Panc1 (cell line): ENCODE measurements around the gene ELAPOR2.

ENCODE experiments used
- POLR2AphosphoS5 ChIP-seq: IDR thresholded peaks from 2 replicates; pipeline ENCODE4 v1.6.1; 2012; ENCODE audit warnings: mild to moderate bottlenecking, low read depth, low read length, moderate library complexity
- SIN3A ChIP-seq: IDR thresholded peaks from 2 replicates; pipeline ENCODE4 v1.6.1; 2012; ENCODE audit warnings: low read depth, mild to moderate bottlenecking, low read length, moderate library complexity, borderline replicate concordance; ENCODE audit not compliant: insufficient read depth
- TCF7L2 ChIP-seq: IDR thresholded peaks from 2 replicates; pipeline ENCODE4 v1.6.1; 2011; ENCODE audit warnings: mild to moderate bottlenecking, low read depth, low read length, inconsistent platforms
- TF ChIP-seq, protein P1 (sequence below), 2 experiments: IDR thresholded peaks; 2 replicates each; pipeline ENCODE4 v1.6.1; 2011 to 2012; ENCODE audit warnings: low read depth in 2 of 2, control low read depth in 1 of 2, low read length in 1 of 2, mild to moderate bottlenecking in 1 of 2, moderate library complexity in 1 of 2; ENCODE audit not compliant: insufficient read depth in 1 of 2
- TF ChIP-seq, protein P2 (sequence below): fragments of 450-650 bp; IDR thresholded peaks from 2 replicates; pipeline ENCODE4 v1.5.1; 2017; ENCODE audit warnings: mild to moderate bottlenecking

DNA sequence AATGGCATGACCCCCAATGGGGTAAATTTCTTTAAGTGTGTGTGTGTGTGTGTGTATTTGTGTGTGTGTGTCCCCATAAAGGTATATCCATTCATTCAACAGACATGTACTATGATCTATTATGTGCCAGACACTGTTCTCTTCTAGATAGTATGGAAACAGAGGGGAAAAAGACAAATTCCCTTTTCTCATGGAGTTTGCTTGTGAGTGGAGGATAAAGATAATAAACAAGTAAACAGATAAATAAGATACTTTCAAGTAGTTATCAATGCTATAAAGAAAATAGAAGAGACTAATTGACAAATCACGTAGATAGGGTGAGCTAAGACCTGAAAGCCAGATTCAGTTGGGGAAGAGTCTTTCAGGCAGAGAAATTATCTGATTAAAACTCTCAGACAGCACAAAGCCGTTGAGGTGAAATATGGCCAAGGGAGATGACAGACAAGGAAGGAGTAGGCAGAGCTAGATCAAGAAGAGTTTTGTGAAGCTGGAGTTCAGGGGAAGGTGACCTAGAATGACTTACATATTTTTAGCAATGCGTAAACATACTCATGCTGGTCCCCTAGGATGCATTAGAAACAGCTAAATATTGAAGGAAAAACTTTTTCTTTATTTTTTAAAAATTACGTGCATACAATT, 47.6 kb upstream of the ELAPOR2 start:
- TF ChIP-seq, protein P1, sequence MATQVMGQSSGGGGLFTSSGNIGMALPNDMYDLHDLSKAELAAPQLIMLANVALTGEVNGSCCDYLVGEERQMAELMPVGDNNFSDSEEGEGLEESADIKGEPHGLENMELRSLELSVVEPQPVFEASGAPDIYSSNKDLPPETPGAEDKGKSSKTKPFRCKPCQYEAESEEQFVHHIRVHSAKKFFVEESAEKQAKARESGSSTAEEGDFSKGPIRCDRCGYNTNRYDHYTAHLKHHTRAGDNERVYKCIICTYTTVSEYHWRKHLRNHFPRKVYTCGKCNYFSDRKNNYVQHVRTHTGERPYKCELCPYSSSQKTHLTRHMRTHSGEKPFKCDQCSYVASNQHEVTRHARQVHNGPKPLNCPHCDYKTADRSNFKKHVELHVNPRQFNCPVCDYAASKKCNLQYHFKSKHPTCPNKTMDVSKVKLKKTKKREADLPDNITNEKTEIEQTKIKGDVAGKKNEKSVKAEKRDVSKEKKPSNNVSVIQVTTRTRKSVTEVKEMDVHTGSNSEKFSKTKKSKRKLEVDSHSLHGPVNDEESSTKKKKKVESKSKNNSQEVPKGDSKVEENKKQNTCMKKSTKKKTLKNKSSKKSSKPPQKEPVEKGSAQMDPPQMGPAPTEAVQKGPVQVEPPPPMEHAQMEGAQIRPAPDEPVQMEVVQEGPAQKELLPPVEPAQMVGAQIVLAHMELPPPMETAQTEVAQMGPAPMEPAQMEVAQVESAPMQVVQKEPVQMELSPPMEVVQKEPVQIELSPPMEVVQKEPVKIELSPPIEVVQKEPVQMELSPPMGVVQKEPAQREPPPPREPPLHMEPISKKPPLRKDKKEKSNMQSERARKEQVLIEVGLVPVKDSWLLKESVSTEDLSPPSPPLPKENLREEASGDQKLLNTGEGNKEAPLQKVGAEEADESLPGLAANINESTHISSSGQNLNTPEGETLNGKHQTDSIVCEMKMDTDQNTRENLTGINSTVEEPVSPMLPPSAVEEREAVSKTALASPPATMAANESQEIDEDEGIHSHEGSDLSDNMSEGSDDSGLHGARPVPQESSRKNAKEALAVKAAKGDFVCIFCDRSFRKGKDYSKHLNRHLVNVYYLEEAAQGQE (IDR thresholded peaks at IDR 0.05; ENCODE audit: insufficient read depth in 1 of 2, low read depth in 2 of 2, low read length in 1 of 2), result no peak
- TF ChIP-seq, protein P2, sequence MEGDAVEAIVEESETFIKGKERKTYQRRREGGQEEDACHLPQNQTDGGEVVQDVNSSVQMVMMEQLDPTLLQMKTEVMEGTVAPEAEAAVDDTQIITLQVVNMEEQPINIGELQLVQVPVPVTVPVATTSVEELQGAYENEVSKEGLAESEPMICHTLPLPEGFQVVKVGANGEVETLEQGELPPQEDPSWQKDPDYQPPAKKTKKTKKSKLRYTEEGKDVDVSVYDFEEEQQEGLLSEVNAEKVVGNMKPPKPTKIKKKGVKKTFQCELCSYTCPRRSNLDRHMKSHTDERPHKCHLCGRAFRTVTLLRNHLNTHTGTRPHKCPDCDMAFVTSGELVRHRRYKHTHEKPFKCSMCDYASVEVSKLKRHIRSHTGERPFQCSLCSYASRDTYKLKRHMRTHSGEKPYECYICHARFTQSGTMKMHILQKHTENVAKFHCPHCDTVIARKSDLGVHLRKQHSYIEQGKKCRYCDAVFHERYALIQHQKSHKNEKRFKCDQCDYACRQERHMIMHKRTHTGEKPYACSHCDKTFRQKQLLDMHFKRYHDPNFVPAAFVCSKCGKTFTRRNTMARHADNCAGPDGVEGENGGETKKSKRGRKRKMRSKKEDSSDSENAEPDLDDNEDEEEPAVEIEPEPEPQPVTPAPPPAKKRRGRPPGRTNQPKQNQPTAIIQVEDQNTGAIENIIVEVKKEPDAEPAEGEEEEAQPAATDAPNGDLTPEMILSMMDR, result no peak
- TF ChIP-seq POLR2AphosphoS5 (no peak), SIN3A (no peak), TCF7L2 (no peak)
